HPDE6-E6E7 (cell line): Measurements from ENCODE around the gene ASAP3.
"Not testable (repeated sequence)": the region's sequence is repeated elsewhere in the genome, so short reads cannot be mapped to it uniquely, and the experiment has no call there.

Experiments
- DNase-seq: peaks from one replicate; pipeline ENCODE4 v3.0.0; 2011; ENCODE audit warnings: missing footprints; ENCODE audit errors: extremely low spot score

The ASAP3 gene

GRCh38 chr1:23514111-23514679, 30.2 kb upstream of the ASAP3 start:
- no peak for DNase-seq

- no peak for DNase-seq
These were observed 25.9 kb upstream of the ASAP3 start for GRCh38 chr1:23509896-23510295.

GRCh38 chr1:23506376-23507107, 22.6 kb upstream of the ASAP3 start:
- no peak for DNase-seq

GRCh38 chr1:23505851-23506250, 21.9 kb upstream of the ASAP3 start:
- DNase-seq: no peak

GRCh38 chr1:23504156-23504555, 20.2 kb upstream of the ASAP3 start:
- DNase-seq: not testable (repeated sequence)

GRCh38 chr1:23502951-23503350, 19.0 kb upstream of the ASAP3 start:
- DNase-seq: no peak

GRCh38 chr1:23500466-23500865, 16.5 kb upstream of the ASAP3 start:
- DNase-seq: no peak

GRCh38 chr1:23497777-23498439, 13.9 kb upstream of the ASAP3 start:
- DNase-seq: no peak

- DNase-seq: no peak
These were observed 12.7 kb upstream of the ASAP3 start for GRCh38 chr1:23496490-23497181.

- DNase-seq: not testable (repeated sequence)
These were observed 10.9 kb upstream of the ASAP3 start for GRCh38 chr1:23494836-23495235.

GRCh38 chr1:23492776-23493175, 8.8 kb upstream of the ASAP3 start:
- not testable (repeated sequence) for DNase-seq

GRCh38 chr1:23492132-23492720, 8.2 kb upstream of the ASAP3 start:
- no peak for DNase-seq

- no peak for DNase-seq
These were observed 5.9 kb upstream of the ASAP3 start for GRCh38 chr1:23489842-23490241.

- no peak for DNase-seq
These were observed 988 bp upstream of the ASAP3 start for GRCh38 chr1:23485002-23485332.

GRCh38 chr1:23484253-23485001, 448 bp upstream of the ASAP3 start:
- DNase-seq: peak; percentile 87

- DNase-seq: no peak
These were observed 2.1 kb downstream of the ASAP3 start for GRCh38 chr1:23481904-23482303.

- DNase-seq: no peak
These were observed 2.9 kb downstream of the ASAP3 start for GRCh38 chr1:23481026-23481597.

GRCh38 chr1:23480187-23481025, 3.6 kb downstream of the ASAP3 start:
- DNase-seq: no peak

- no peak for DNase-seq
These were observed 4.4 kb downstream of the ASAP3 start for GRCh38 chr1:23479666-23479941.

- DNase-seq: no peak
These were observed 4.9 kb downstream of the ASAP3 start for GRCh38 chr1:23478896-23479665.
